Panc1 (cell line): Measurements from ENCODE around the gene SMPX. TPM values are rescaled to one million over a fixed set of nuclear protein-coding genes. Genes with fewer than 3 reads are reported as not detected.

ENCODE experiments used
- ATAC-seq: fragments of 200-7000 bp; cut with Tn5 transposase; 2 replicates; pipeline ENCODE4 v1.9.1; 2020; ENCODE audit warnings: mild to moderate bottlenecking, moderate library complexity
- BruUV-seq: library from RNA; stranded (reverse); fragments of 400-500 nt; replicated peaks from 2 replicates; lab custom pipeline; 2021; lab: Mats Ljungman, UMichigan
- CTCF ChIA-PET: fragments of 300-600 bp; sonication (Branson Sonifier 250); formaldehyde crosslinking; loops from one replicate; lab custom pipeline; 2022; ENCODE audit warnings: antibody characterized with exemption; lab: Charles Lee
- POLR2A ChIA-PET: fragments of 300-600 bp; sonication (Branson Sonifier 250); formaldehyde crosslinking; loops from one replicate; lab custom pipeline; 2022; ENCODE audit warnings: antibody characterized with exemption; lab: Charles Lee
- DNase-seq: peaks from one replicate; pipeline ENCODE4 v3.0.0-alpha.2; 2010; ENCODE audit warnings: low read depth, low spot score
- H3K27ac ChIP-seq: 2 replicates; pipeline ENCODE4 v1.5.1; 2011; ENCODE audit warnings: mild to moderate bottlenecking, low read length, inconsistent platforms
- H3K27me3 ChIP-seq: fragments of 200-500 bp; sonication (Bioruptor generic); 2 replicates; pipeline ENCODE4 v1.6.0; 2014; ENCODE audit warnings: low read length, inconsistent platforms; ENCODE audit not compliant: control insufficient read depth, insufficient read depth
- H3K36me3 ChIP-seq: fragments of 200-500 bp; sonication (Bioruptor generic); 2 replicates; pipeline ENCODE4 v1.5.1; 2014; ENCODE audit warnings: inconsistent platforms, mild to moderate bottlenecking, low read length, moderate library complexity; ENCODE audit not compliant: control insufficient read depth, insufficient read depth
- H3K4me1 ChIP-seq: 2 replicates; pipeline ENCODE4 v1.5.1; 2011; ENCODE audit warnings: inconsistent platforms, mild to moderate bottlenecking, low read length, moderate library complexity; ENCODE audit not compliant: control insufficient read depth, insufficient read depth
- H3K4me3 ChIP-seq, 2 experiments: 2 replicates each; pipeline ENCODE4 v1.5.1; 2011 to 2012; ENCODE audit warnings: low read depth in 2 of 2, low read length in 2 of 2, mild to moderate bottlenecking in 2 of 2, inconsistent platforms in 1 of 2, moderate library complexity in 1 of 2
- H3K9me3 ChIP-seq: fragments of 200-500 bp; sonication (Bioruptor generic); 2 replicates; pipeline ENCODE4 v1.5.1; 2014; ENCODE audit warnings: low read depth, mild to moderate bottlenecking, inconsistent platforms, low read length, moderate library complexity; ENCODE audit not compliant: control insufficient read depth, insufficient read depth
- CTCF ChIP-seq: fragments of 450-650 bp; IDR thresholded peaks from 2 replicates; pipeline ENCODE4 v1.5.1; 2017; ENCODE audit warnings: mild to moderate bottlenecking
- POLR2AphosphoS5 ChIP-seq: IDR thresholded peaks from 2 replicates; pipeline ENCODE4 v1.6.1; 2012; ENCODE audit warnings: mild to moderate bottlenecking, low read depth, low read length, moderate library complexity
- REST ChIP-seq, 2 experiments: IDR thresholded peaks; 2 replicates each; pipeline ENCODE4 v1.6.1; 2011 to 2012; ENCODE audit warnings: low read depth in 2 of 2, control low read depth in 1 of 2, low read length in 1 of 2, mild to moderate bottlenecking in 1 of 2, moderate library complexity in 1 of 2; ENCODE audit not compliant: insufficient read depth in 1 of 2
- SIN3A ChIP-seq: IDR thresholded peaks from 2 replicates; pipeline ENCODE4 v1.6.1; 2012; ENCODE audit warnings: low read depth, mild to moderate bottlenecking, low read length, moderate library complexity, borderline replicate concordance; ENCODE audit not compliant: insufficient read depth
- TCF7L2 ChIP-seq: IDR thresholded peaks from 2 replicates; pipeline ENCODE4 v1.6.1; 2011; ENCODE audit warnings: mild to moderate bottlenecking, low read depth, low read length, inconsistent platforms
- in situ Hi-C: cut with HindIII; loops from 2 replicates; pipeline ENCODE4 v1.10.0; 2016; ENCODE audit warnings: low sequenced_read_pairs, low pct_unique_long_range_greater_than_20kb
- intact Hi-C: fragments of 100-400 bp; cut with micrococcal nuclease; formaldehyde crosslinking; loops from one replicate; pipeline ENCODE4 v1.10.0; 2022; ENCODE audit not compliant: unreplicated experiment
- total RNA-seq: library from RNA; stranded (reverse); gene quantifications from one replicate; pipeline ENCODE4 v1.2.1, GENCODE V29; 2021; ENCODE audit not compliant: unreplicated experiment

The SMPX gene
- total RNA-seq, 1 experiment from 2014 or later, result not detected

- ATAC-seq, result no peak
- H3K9me3 ChIP-seq, result no peaks in the 10 kb centered on the region
- no peaks in the 10 kb centered on the region for H3K4me1 ChIP-seq
- POLR2A ChIA-PET, result no interaction called here
- CTCF ChIA-PET, result no interaction called here
- no peak overlapping the region for H3K27ac ChIP-seq
- TF ChIP-seq TCF7L2 (no peak), POLR2AphosphoS5 (no peak)
- no peak overlapping the region for H3K4me3 ChIP-seq
- DNase-seq, result no peak
- intact Hi-C loops, result no loop called here
- no TSS peak for BruUV-seq
- H3K36me3 ChIP-seq, result no peaks in the 10 kb centered on the region
- in situ Hi-C loops, result no loop called here
- no peaks in the 10 kb centered on the region for H3K27me3 ChIP-seq
Observed at GRCh38 chrX:21715337-21715736, 42.6 kb downstream of the SMPX start.

- ATAC-seq, result no peak
- no peaks in the 10 kb centered on the region for H3K36me3 ChIP-seq
- DNase-seq, result no peak
- TF ChIP-seq TCF7L2 (no peak), REST (IDR thresholded peaks at IDR 0.05; ENCODE audit: insufficient read depth in 1 of 2, low read depth in 2 of 2, low read length in 1 of 2) (no peak), SIN3A (no peak)
- H3K27me3 ChIP-seq, result no peaks in the 10 kb centered on the region
- CTCF ChIA-PET, result no interaction called here
- in situ Hi-C loops (no loop called here), intact Hi-C loops (no loop called here)
- H3K4me3 ChIP-seq, result no peak overlapping the region
- POLR2A ChIA-PET, result no interaction called here
- no peaks in the 10 kb centered on the region for H3K4me1 ChIP-seq
- H3K27ac ChIP-seq, result no peak overlapping the region
- BruUV-seq, result no TSS peak
- H3K9me3 ChIP-seq, result no peaks in the 10 kb centered on the region
Observed at GRCh38 chrX:21711848-21712197, 46.1 kb downstream of the SMPX start.

- Histone ChIP-seq H3K27ac (no peak overlapping the region), H3K36me3 (no peaks in the 10 kb centered on the region), H3K27me3 (no peaks in the 10 kb centered on the region), H3K4me3 (no peak overlapping the region), H3K9me3 (no peaks in the 10 kb centered on the region), H3K4me1 (no peaks in the 10 kb centered on the region)
- no TSS peak for BruUV-seq
- TF ChIP-seq POLR2AphosphoS5, result no peak
- TF ChIP-seq TCF7L2, result no peak
- TF ChIP-seq SIN3A, result no peak
- no peak for TF ChIP-seq REST (IDR thresholded peaks at IDR 0.05; ENCODE audit: insufficient read depth in 1 of 2, low read depth in 2 of 2, low read length in 1 of 2)
- no peak for TF ChIP-seq CTCF
- DNase-seq (no peak), ATAC-seq (no peak)
- intact Hi-C loops (no loop called here), in situ Hi-C loops (no loop called here)
- ChIA-PET POLR2A (no interaction called here), CTCF (no interaction called here)
Observed at GRCh38 chrX:21711129-21711847, 46.6 kb downstream of the SMPX start.
